Bronchial epithelial cell (primary cell): ENCODE data around the gene DHDDS. TPM values are rescaled to one million over a fixed set of nuclear protein-coding genes. Genes with fewer than 3 reads are reported as not detected.

ENCODE experiments used
- DNase-seq: peaks from one replicate; pipeline ENCODE4 v3.0.0-alpha.2; 2010; ENCODE audit warnings: low read depth
- FAIRE-seq: peaks from 2 replicates; lab custom pipeline; 2011; peaks lifted over from hg19 to GRCh38; lab: Jason Lieb, UNC
- H3K27me3 ChIP-seq: 2 replicates; pipeline ENCODE4 v1.5.1; 2011; ENCODE audit warnings: low read length; ENCODE audit not compliant: control insufficient read depth, insufficient read depth
- H3K36me3 ChIP-seq: 2 replicates; pipeline ENCODE4 v1.5.1; 2011; ENCODE audit warnings: low read length; ENCODE audit not compliant: control insufficient read depth, insufficient read depth
- H3K4me3 ChIP-seq: 2 replicates; pipeline ENCODE4 v1.5.1; 2011; ENCODE audit warnings: mild to moderate bottlenecking, low read depth, low read length, control low read depth
- total RNA-seq: library from RNA; depleted of rRNA; stranded (reverse); fragments of >200 nt; gene quantifications from 2 replicates; pipeline ENCODE4 v1.2.1, GENCODE V29; 2014
- TF ChIP-seq, protein P1 (sequence below): IDR thresholded peaks from 2 replicates; pipeline ENCODE4 v1.5.1; 2011; ENCODE audit warnings: mild to moderate bottlenecking, moderate library complexity, low read length, control low read depth, inconsistent platforms; ENCODE audit not compliant: insufficient read depth, severe bottlenecking

The DHDDS gene
- total RNA-seq, 1 donor from 2014 or later = 55.3 TPM

DNA sequence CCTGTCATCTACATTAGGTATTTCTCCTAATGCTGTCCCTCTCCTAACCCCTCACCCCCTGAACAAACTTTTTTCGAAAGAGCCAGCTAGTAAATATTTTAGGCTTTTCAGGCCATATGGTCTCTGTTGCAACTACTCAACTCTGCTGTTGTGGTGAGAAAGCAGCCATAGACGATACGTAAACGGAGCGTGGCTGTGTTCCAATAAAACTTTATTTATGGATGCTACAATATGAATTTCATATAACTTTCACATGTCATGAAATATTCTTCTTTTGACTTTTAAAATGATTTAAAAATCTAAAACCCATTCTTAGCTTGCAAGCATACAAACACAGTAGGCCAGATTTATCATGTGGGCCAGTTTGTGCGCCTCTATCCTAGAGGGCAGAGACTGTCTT is 86.2 kb downstream of the DHDDS start:
- TF ChIP-seq, protein P1, sequence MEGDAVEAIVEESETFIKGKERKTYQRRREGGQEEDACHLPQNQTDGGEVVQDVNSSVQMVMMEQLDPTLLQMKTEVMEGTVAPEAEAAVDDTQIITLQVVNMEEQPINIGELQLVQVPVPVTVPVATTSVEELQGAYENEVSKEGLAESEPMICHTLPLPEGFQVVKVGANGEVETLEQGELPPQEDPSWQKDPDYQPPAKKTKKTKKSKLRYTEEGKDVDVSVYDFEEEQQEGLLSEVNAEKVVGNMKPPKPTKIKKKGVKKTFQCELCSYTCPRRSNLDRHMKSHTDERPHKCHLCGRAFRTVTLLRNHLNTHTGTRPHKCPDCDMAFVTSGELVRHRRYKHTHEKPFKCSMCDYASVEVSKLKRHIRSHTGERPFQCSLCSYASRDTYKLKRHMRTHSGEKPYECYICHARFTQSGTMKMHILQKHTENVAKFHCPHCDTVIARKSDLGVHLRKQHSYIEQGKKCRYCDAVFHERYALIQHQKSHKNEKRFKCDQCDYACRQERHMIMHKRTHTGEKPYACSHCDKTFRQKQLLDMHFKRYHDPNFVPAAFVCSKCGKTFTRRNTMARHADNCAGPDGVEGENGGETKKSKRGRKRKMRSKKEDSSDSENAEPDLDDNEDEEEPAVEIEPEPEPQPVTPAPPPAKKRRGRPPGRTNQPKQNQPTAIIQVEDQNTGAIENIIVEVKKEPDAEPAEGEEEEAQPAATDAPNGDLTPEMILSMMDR = no peak
- FAIRE-seq = no peak
- Histone ChIP-seq H3K27me3 (no peaks in the 10 kb centered on the region), H3K4me3 (no peak overlapping the region), H3K36me3 (no peaks in the 10 kb centered on the region)
- DNase-seq = no peak

DNA sequence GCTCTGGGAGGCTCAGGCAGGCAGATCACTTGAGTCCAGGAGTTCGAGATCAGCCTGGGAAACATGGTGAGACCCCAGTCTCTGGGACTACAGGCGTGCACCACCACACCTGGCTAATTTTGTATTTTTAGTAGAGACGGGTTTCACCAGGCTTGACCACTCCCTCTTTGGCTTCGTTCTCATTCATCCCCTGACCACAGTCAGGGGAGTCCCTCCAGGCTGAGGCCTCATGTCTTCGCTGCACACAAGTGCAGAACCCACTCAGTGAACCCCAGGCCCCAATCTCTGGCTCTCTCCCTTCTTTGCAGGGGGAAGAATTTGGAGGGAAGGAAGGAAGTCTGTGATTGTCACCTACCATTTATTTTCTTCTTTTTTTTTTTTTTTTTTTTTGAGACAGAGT is 88.2 kb downstream of the DHDDS start:
- TF ChIP-seq, protein P1 = no peak
- FAIRE-seq (no peak), DNase-seq (no peak)
- H3K36me3 ChIP-seq = no peaks in the 10 kb centered on the region
- no peaks in the 10 kb centered on the region for H3K27me3 ChIP-seq
- H3K4me3 ChIP-seq = no peak overlapping the region

Other genes starting within 250 kb of the DHDDS start
- under 0.01 TPM in 2 replicates for gene CATSPER4, start 241.7 kb upstream of the DHDDS start, total RNA-seq
- gene CEP85, start 198.1 kb upstream of the DHDDS start, total RNA-seq = 8.1 and 8.4 TPM in 2 replicates
- 14.5 and 28.7 TPM in 2 replicates for gene SH3BGRL3, start 152.2 kb upstream of the DHDDS start, total RNA-seq
- 2.6 and 3.1 TPM in 2 replicates for gene UBXN11, start 125.7 kb upstream of the DHDDS start, total RNA-seq
- gene CD52, start 114.4 kb upstream of the DHDDS start, total RNA-seq = not detected in 2 replicates
- 19.5 and 67.7 TPM in 2 replicates for gene CRYBG2, start 78.2 kb upstream of the DHDDS start, total RNA-seq
- not detected in 2 replicates for gene ZNF683, start 59.6 kb upstream of the DHDDS start, total RNA-seq
- not detected in 2 replicates for gene LIN28A, start 21.5 kb upstream of the DHDDS start, total RNA-seq
- gene HMGN2, start 40.1 kb downstream of the DHDDS start, total RNA-seq = 87.9 and 283 TPM in 2 replicates
- gene RPS6KA1, start 97.4 kb downstream of the DHDDS start, total RNA-seq = 35.5 and 61.3 TPM in 2 replicates